Inferior parietal cortex (tissue), 1 donor: ENCODE data around the gene BNIP2.
"Not testable (repeated sequence)": the region's sequence is repeated elsewhere in the genome, so short reads cannot be mapped to it uniquely, and the experiment has no call there.

ENCODE experiments used
- DNase-seq: peaks from one replicate; pipeline ENCODE4 v3.0.0-alpha.2; 2016; ENCODE audit errors: extremely low spot score

The BNIP2 gene

DNA sequence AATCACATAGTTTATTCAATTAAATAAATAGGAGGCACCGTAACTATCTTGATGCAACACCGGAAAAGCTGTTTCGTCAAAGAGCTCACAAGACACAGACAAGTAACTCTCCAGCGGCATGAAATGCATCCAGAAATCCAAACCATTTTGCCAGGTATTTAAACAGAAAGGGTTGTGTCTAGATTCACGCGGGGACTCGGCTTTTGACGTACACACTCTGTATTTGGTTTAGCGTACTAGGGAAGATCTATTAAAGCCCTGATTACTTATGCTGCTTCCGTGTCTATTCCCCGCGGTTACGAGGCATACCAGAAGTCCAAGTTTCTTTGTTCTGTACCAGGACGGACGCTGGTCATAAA, 718 bp downstream of the BNIP2 start:
- peak; percentile 15 for DNase-seq

DNA sequence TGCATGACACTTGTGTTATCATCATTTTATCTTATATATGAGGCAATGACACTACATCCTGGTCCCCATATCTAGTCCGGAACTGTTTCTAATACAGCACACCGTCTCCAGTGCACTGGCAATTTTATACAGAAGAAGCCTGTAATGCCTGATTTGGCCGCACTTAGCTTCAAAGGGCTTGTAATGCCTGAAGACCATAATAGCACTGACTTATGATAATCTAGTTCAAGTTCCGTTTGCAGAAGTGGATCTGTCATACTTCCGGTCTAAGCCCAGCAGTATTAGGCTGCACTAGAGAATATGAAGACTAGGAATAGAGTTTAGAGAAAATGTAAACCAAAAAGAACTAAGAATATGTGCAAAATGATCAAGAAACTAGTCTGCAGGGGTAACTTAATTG, 1.3 kb downstream of the BNIP2 start:
- DNase-seq: no peak

DNA sequence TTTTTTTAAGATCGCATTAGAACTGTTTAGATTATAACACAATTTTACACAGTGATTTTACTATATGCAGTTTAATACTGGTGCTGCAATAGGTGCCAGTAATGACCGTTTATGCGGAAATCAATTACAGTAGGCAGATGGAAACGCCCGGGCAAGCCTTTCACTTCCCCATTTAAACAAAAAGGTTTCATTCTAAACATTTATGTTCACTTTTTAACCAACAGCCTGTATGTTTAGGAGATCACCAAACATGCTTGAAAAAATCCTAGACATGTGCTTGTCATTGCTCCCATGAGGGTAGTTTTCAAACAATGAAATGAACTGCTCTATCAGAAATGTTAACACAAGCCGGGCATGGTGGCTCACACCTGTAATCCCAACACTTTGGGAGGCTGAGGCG, 2.7 kb downstream of the BNIP2 start:
- DNase-seq: no peak

DNA sequence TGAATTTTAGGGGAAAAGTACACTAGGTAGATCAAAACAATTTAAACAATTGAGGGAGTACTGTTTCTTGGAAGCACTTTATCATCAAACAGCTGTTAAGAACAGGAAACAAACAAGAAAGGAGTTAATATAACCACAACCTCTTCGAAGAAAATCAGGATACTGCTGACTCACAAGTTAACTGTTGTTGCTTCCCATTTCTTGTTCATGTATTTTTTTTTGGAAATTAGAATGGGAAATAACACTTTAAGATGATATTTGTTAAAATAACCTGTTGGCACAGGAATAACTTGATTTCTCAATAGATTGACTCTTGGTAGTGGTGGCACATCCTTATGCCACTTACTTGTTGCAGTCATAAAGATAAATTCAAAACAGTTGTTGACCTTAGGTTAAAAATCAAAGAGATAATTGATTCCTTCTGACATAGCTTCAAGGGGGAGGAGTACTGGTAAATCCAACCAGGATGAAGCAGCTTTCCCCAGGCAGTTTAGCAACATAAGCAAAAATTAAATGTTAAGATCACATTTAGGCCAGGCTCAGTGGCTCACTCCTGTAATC, 3.3 kb downstream of the BNIP2 start:
- DNase-seq: no peak

DNA sequence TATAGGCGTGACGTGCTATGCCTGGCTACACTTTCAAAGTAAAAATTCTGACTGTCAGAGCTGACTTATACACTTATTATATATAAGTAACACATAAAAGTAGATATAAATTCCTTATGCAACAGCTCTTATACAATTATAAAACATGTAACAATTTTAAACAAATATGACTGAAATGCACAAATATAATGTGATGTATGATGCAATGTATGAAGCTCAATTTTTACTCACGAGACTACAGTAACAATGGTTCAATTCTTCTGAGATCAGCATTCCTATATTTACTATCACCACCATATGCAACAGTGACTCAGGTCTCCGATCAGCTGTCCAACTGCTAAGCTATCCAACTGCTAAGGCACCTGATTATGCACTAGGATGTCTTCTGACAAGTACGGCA, 8.2 kb downstream of the BNIP2 start:
- DNase-seq: no peak

DNA sequence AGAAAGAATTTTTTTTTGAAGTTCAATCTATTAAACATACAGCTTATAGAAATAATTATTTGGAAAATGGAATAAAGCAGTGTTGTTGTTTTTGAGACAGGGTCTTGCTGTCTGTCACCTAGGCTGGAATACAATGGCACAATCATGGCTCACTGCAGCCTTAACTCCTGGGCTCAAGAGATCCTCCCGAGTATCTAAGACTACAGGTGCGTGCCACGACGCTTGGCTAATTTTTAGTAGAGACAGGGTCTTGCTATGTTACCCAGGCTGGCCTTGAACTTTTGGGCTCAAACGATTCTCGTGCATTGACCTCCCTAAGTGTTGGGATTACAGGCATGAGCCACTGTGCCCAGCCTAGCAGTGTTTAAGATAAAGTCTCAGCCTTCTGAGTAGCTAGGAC, 8.8 kb downstream of the BNIP2 start:
- DNase-seq: no peak

DNA sequence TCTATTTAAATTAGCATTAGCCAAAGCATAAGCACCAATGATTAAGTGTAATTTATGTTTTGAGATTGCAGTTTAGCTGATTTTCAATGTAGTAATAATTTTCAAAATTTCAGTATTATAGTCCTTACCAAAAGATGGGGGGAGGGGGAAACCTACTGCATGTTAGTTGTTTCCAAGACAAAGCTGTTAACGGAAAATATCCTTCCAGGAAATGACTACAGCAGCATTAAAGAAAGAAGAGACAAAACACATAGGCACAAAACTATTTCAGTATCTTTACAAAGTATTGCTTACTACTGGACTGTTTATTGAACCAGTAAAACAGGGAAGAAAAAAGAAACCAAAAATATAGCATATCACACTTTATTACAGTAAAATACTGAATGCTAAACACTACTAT, 10.5 kb downstream of the BNIP2 start:
- no peak for DNase-seq

DNA sequence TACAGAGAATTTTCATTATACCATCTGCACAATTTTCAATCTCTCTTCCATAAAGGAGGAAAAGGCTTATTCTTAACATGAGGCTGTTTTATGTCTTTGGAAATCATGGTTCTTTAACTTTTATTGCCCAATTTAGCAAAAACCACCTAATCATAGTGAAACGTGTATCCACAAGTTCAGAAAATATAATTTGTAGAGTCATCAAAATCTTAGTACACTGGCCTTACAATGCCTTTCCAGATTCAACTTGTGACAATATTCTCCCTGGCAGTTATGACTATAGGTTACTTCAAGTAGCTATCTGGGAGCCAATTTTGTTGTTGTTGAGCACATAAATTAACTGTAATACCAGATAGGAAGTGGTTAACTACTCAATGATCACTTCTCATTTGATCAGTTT, 10.9 kb downstream of the BNIP2 start:
- DNase-seq: no peak

DNA sequence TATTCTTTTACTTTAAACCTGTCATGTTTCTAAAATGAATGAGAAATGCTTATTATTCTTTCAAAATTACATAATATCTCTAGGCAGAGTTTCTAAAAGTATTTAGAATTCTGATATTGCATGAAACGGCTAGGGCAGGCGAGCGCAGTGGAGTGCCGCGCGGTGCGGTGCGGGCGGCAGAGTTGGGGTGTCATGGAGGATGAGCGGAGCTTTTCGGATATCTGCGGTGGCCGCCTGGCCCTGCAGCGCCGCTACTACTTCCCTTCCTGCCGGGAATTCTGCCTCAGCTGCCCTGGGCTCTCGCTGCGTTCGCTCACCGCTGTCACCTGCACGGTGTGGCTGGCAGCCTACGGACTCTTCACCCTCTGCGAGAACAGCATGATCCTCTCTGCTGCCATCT, 12.6 kb downstream of the BNIP2 start:
- DNase-seq: no peak

DNA sequence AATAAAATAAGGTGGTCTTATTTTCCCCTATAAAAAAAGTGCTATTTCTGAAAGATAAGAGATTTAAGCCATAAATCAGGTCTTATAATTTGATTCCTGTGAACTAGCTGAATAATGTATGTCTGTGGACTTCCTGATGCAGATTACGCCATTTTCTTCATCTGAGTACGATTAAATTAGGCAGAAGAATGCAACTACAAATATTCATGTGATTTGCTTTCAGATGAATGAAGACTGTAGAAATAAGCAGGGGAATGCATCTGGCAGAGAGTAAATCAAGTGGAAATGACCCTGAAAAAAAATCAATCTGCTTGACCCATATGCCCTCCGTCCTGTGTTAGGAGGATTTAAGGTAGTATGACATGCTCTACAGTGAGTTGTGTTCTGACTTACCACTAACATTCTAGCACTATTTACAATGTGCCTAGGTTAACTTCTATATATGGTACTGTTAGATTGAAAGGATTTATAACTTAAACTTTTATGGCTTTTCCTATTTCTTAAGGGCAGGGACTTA, 14.7 kb downstream of the BNIP2 start:
- DNase-seq: no peak

DNA sequence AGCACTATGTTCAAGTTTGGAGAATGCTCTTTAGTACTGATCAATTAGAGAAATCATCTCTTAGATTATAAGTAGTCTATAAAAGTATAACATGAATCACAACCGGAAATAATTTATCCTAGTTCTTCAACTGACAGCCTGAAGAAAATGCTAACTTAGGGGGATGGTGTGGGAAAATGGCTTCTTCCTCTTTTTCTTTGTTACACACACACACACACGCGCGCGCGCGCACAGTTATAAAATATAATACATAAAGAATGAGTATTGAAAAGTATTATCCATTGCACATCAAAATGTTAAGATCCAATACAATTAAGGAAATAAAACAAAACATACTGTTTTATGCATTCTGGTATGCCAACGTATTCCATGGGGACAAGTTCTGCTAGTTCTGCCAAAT, 20.6 kb downstream of the BNIP2 start:
- no peak for DNase-seq

DNA sequence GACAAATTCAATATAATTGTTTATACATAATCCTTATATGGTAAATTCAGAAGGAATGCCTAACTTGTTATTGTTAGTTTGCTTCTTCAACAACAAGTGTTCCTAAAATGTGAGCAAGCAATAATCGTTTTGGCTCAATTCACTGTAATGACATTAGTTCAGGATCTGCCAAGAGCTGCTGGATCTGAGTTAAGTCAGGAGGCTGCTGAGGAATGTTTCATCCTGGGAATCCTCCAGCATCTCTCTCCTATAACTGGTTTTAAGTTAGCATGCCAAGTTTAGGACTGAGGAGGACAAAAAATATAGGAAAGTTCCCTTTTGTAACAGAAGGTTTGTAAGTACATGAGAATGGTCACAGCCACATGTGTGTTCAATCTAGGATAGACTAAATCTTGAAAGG, 26.9 kb downstream of the BNIP2 start:
- DNase-seq: no peak

DNA sequence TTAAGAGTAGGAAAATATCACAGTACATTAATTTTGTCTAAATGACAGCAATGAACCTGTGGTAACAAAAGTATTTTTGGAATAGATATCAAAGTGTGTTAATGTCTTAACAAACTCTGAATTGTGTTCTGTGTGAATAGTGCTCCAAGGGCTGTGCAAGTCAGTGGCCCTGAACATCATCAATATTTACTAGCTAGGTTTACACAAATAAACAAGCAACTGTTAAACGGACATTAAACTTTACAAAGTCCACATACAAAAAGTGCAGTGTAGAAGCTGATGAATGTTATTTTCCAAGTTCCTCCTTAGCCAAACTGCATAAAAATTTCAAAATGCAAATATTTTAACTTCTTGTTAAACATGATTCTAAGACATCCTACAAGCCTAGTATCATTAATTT, 29.8 kb downstream of the BNIP2 start:
- no peak for DNase-seq

DNA sequence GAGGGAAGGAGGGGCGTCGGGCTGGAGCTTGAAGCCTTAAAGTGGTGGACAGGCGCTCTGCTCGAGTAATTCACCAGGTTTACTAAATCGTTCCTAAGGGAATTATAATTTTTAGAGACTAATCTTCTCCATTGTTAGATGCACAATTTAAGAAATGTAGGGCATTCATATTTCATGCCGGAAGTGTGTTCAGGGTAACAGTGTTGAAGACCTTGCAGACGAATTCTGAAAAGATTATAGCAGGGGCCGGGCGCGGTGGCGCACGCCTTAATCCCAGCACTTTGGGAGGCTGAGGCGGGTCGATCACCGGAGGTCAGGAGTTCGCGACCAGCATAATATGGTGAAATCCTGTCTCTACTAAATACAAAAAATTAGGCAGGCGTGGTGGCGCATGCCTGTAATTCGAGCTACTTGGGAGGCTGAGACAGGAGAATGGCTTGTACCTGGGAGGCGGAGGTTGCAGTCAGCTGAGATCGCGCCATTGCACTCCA, 31.4 kb downstream of the BNIP2 start:
- no peak for DNase-seq

DNA sequence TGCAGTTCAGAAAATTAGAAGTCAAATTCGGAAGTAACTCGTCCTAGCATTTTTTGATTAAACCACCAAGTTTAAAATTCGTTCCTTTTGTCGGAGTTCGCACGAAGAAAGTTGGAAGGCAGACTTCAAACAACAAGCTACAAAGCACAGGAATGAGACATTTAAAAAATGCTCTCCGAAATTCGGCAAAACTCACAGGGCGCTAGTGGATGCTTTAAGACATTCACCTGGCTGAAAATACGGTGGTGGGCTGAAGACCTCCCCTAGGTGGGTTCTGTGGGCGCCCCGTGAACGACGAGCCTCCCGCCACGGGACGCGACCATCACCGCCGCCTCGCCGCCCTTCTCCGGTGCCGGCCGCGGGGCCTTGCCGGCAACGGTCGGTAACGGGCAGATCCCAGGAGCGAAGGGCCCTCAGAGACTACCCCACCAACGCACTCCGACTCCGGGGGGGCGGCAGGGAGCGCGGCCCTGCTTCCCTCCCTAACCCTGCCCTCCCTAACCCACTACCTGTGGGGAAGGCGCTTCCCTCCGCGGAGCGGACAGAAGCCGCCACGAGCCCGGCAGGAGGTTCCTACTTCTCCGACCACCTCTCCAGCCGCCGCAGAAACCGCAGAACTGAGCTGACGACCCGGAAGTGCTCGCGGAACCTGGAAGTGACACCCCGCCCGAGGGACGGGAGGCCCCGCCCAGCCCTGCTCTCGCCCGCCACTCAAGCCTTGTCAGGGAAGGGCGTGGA, 32.1 kb downstream of the BNIP2 start, which contains the start of gene GTF2A2:
Gene GTF2A2, minus strand, starts transcription at position 619 of the 738 bp plus-strand sequence. CDS start 5,238 bp downstream, outside the sequence.
- peak; percentile 94 for DNase-seq

DNA sequence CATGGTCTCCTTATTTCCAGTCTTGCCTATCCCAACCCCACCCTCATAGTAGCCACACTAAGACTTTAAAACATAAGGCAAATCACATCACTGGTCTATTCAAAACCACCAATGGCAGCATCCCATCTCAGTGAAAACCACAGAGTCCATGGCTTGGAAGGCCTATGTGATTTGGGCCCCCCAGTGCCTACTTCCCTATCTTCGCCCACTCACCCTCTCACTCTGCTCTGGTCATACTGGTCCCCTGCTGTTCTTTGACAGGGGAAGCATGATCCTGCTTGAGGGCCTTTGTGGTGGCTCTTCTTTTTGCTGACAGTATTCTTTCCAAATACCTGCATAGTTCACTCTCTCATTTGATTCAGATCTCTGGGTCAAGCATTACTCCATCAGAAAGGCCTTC, 35.1 kb downstream of the BNIP2 start:
- no peak for DNase-seq

DNA sequence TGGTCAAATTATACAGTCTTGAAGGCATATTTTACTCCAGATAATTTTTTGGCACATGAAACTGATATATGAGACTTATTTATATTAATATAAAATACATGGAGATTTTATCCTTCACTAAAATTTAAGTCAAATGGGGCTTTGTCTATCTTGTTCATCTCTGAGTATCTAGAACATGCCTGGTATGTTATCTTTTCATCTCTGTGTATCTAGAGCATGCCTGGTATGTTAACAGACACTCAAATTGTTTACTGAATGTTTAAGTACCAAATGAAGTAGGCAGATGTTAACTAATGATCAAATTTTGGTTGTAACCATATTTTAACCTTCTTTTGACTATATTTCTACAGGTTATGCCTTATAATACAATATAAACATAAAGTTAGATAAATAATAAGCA, 39.5 kb downstream of the BNIP2 start:
- DNase-seq: no peak

DNA sequence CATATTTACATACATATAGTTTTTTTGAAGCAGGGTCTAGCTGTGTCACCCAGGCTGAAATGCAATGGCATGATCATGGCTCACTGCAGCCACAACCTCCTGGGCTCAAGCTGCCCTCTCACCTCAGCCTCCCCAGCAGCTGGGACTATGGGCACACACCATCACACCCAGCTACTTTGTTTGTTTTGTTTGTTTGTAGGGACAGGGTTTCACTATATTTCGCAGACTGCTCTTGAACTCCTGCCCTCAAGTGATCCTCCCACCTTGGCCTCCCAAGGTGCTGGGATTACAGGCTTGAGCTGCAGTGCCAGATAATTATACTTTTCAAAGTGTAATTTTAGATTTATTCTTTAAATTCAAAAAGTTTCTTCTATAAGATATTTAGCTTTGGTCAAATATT, 42.0 kb downstream of the BNIP2 start:
- no peak for DNase-seq

DNA sequence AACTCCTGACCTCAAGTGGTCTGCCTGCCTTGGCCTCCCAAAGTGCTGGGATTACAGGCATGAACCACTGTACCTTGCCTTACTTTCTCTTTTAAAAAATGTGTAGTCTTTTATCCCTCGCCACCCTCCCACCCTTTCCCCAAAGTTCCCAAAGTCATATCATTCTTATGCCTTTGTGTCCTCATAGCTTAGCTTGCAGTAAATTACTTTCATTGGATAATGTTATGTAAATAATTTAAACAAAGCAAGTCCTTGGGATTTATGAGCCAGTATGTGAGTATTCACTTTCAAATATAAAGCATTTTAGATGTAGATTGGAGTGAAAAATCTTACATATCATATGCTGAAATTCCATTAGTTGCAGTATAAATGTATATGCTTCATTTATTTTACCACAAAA, 42.8 kb downstream of the BNIP2 start:
- no peak for DNase-seq

DNA sequence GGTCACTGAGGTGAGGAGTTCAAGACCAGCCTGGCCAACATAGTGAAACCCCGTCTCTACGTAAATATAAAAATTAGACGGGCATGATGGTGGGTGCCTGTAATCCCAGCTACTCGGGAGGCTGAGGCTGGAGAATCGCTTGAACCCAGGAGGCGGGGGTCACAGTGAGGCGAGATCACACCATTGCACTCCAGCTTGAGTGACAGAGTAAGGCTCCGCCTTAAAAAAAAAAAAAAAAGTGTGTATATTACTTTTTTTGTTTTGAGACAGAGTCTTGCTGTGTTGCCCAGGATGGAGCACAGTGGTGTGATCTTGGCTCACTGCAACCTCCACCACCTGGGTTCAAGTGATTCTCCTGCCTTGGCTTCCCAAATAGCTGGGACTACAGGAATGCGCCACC, 43.3 kb downstream of the BNIP2 start:
- not testable (repeated sequence) for DNase-seq

DNA sequence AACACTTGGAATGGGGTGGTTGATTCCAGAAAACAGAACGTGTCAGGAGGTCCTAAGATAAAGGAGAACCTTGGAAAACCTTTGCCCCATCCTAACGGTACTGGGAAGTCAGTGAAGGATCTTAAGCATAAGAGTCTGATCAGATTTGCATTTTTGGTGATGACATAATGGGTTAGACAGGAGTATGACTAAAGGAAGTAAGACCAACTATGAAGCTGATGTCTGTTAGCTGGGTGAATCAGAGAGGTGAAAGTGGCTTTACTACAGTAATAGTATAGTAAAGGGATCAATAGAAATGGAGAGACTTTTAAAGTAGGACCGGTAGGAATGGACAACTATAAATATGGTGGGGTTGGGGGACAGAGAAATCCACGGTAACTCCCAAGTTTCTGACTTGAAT, 44.4 kb downstream of the BNIP2 start:
- no peak for DNase-seq

DNA sequence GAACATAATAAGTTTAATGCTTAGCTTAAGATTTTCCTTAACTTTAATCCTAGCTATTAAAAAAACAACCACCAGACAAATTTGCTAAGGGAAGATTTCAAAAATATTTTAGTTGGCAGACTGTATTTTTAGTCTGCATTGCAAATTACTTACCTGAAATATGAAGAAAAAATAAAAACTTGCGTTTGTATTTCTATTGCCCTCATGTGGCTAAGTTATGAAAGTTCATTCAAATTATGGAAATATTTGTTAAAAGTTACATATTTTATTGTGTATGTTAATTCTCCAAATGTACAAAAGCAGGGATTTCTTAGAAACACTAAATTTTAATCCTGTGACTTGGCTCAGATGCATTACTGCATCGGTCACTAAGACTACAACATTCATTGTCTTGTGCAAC, 46.8 kb downstream of the BNIP2 start:
- DNase-seq: no peak

DNA sequence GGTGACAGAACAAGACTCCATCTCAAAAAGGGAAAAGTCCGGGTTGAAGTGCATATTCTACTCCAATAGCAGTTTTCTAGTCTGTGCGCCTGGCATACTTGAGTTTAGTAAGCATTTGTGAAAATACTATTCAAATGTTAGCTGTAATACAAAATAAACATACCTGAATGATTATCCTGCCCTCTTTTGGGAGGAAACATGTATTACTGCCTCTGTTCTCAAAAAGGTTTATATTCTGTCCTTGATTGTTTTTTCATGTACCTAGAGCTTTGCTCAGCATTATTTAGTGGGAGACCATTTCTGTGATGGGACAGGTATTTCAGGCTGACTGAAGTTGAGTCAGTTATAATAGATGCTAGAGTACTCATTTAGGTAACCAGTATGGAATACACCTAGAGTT, 51.6 kb downstream of the BNIP2 start:
- DNase-seq: not testable (repeated sequence)

DNA sequence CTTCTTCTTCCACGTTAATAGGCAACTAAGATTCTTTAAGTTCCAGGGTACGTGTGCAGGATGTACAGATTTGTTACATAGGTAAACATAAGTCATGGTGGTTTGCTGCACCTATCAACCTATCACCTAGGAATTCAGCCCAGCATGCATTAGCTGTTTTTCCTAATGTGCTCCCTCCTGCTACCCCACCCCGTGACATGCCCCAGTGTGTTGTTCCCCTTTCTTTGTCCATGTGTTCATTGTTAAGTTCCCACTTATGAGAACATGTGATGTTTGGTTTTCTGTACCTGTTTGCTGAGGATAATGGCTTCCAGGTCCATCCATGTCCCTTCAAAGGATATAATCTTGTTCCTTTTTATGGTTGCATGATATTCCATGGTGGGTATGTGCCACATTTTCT, 52.9 kb downstream of the BNIP2 start:
- DNase-seq: no peak
